Mesenchymal stem cell (in vitro differentiated cells and primary cell): Measurements from ENCODE around the gene EXOC8. TPM values are rescaled to one million over a fixed set of nuclear protein-coding genes. Genes with fewer than 3 reads are reported as not detected.
A peak's percentile ranks its signal among the peaks of the same experiment; 100 is the strongest.

Source experiments
- DNase-seq: peaks from one replicate; pipeline ENCODE4 v3.0.0-alpha.2; 2013
- H2AFZ ChIP-seq: one replicate; pipeline ENCODE4 v1.6.1; 2013; ENCODE audit warnings: low read depth, mild to moderate bottlenecking, control low read depth, inconsistent platforms, low read length, moderate library complexity
- H2AK5ac ChIP-seq: 2 replicates; pipeline ENCODE4 v1.6.1; 2013; ENCODE audit warnings: low read length, moderate library complexity, mild to moderate bottlenecking, inconsistent platforms; ENCODE audit not compliant: severe bottlenecking
- H2BK120ac ChIP-seq: one replicate; pipeline ENCODE4 v1.6.1; 2013; ENCODE audit warnings: low read depth, mild to moderate bottlenecking, inconsistent platforms, low read length, moderate library complexity
- H2BK12ac ChIP-seq, 2 experiments: one replicate each; pipeline ENCODE4 v1.6.1; 2013; ENCODE audit warnings: inconsistent platforms in 2 of 2, low read length in 2 of 2, mild to moderate bottlenecking in 2 of 2, moderate library complexity in 2 of 2, control low read depth in 1 of 2
- H2BK15ac ChIP-seq: one replicate; pipeline ENCODE4 v1.6.1; 2013; ENCODE audit warnings: mild to moderate bottlenecking, low read depth, inconsistent platforms; ENCODE audit not compliant: poor library complexity, severe bottlenecking
- H2BK5ac ChIP-seq: 2 replicates; pipeline ENCODE4 v1.6.1; 2013; ENCODE audit warnings: low read depth, mild to moderate bottlenecking, low read length, control low read depth, inconsistent platforms; ENCODE audit not compliant: poor library complexity, severe bottlenecking
- H3K14ac ChIP-seq, 2 experiments: one replicate each; pipeline ENCODE4 v1.6.1; 2013; ENCODE audit warnings: inconsistent platforms in 2 of 2, low read length in 2 of 2, control low read depth in 1 of 2, mild to moderate bottlenecking in 1 of 2, moderate library complexity in 1 of 2
- H3K18ac ChIP-seq, 2 experiments: one replicate each; pipeline ENCODE4 v1.6.1; 2013; ENCODE audit warnings: inconsistent platforms in 2 of 2, low read length in 2 of 2, control low read depth in 1 of 2, low read depth in 1 of 2, mild to moderate bottlenecking in 1 of 2
- H3K23ac ChIP-seq, 2 experiments: one replicate each; pipeline ENCODE4 v1.6.1; 2013; ENCODE audit warnings: inconsistent platforms in 2 of 2, low read length in 2 of 2, mild to moderate bottlenecking in 2 of 2, moderate library complexity in 2 of 2, control low read depth in 1 of 2
- H3K27ac ChIP-seq: 2 replicates; pipeline ENCODE4 v1.5.1; 2013; ENCODE audit warnings: mild to moderate bottlenecking, moderate library complexity, low read length, control low read depth, inconsistent platforms; ENCODE audit not compliant: poor library complexity, severe bottlenecking
- H3K27me3 ChIP-seq, 2 experiments: 2 replicates each; pipeline versions ENCODE4 v1.6.1 to v1.7.0; 2013; ENCODE audit warnings: low read length in 2 of 2, mild to moderate bottlenecking in 2 of 2, moderate library complexity in 2 of 2, control low read depth in 1 of 2, inconsistent platforms in 1 of 2; ENCODE audit not compliant: control insufficient read depth in 1 of 2, insufficient read depth in 1 of 2
- H3K36me3 ChIP-seq, 2 experiments: 2 replicates each; pipeline versions ENCODE4 v1.6.1 to v1.7.0; 2013; ENCODE audit warnings: low read length in 2 of 2, control low read depth in 1 of 2, inconsistent platforms in 1 of 2, low read depth in 1 of 2, mild to moderate bottlenecking in 1 of 2; ENCODE audit not compliant: insufficient read depth in 2 of 2, control insufficient read depth in 1 of 2
- H3K4ac ChIP-seq, 2 experiments: one replicate each; pipeline ENCODE4 v1.6.1; 2013; ENCODE audit warnings: inconsistent platforms in 2 of 2, low read length in 2 of 2, mild to moderate bottlenecking in 2 of 2, moderate library complexity in 2 of 2, control low read depth in 1 of 2, low read depth in 1 of 2
- H3K4me1 ChIP-seq: 2 replicates; pipeline ENCODE4 v1.6.1; 2013; ENCODE audit warnings: low read depth, low read length, control low read depth; ENCODE audit not compliant: control insufficient read depth, insufficient read depth
- H3K4me2 ChIP-seq: 2 replicates; pipeline ENCODE4 v1.6.1; 2013; ENCODE audit warnings: low read length, mild to moderate bottlenecking, inconsistent platforms; ENCODE audit not compliant: poor library complexity, severe bottlenecking
- H3K4me3 ChIP-seq, 2 experiments: 2 replicates each; pipeline versions ENCODE4 v1.5.1 to v1.7.0; 2013; ENCODE audit warnings: low read length in 2 of 2, mild to moderate bottlenecking in 2 of 2, control low read depth in 1 of 2, low read depth in 1 of 2; ENCODE audit not compliant: insufficient read depth in 1 of 2
- H3K79me1 ChIP-seq: replicated peaks from 2 replicates; pipeline ENCODE4 v1.6.1; 2013; ENCODE audit warnings: mild to moderate bottlenecking, control low read depth, low read length, inconsistent platforms; ENCODE audit not compliant: poor library complexity, severe bottlenecking
- H3K9ac ChIP-seq: 2 replicates; pipeline ENCODE4 v1.7.0; 2013; ENCODE audit warnings: mild to moderate bottlenecking, low read length, moderate library complexity
- H3K9me3 ChIP-seq: 2 replicates; pipeline ENCODE4 v1.7.0; 2013; ENCODE audit warnings: mild to moderate bottlenecking, low read length; ENCODE audit not compliant: control insufficient read depth
- H4K8ac ChIP-seq: one replicate; pipeline ENCODE4 v1.6.1; 2013; ENCODE audit warnings: inconsistent platforms, mild to moderate bottlenecking, low read length, moderate library complexity
- H4K91ac ChIP-seq: one replicate; pipeline ENCODE4 v1.6.1; 2013; ENCODE audit warnings: mild to moderate bottlenecking, low read length, inconsistent platforms
- WGBS: methylation state at CpG from one replicate; pipeline ENCODE4 v1.1.7; 2013; ENCODE audit warnings: mixed read lengths; 5-methylcytosine and 5-hydroxymethylcytosine counted together
- polyA plus RNA-seq, 2 experiments: library from polyadenylated mRNA; stranded (reverse); fragments of 200-250 nt; gene quantifications; one replicate each; pipeline ENCODE4 v1.2.3, GENCODE V29; 2013

The EXOC8 gene, protein sequence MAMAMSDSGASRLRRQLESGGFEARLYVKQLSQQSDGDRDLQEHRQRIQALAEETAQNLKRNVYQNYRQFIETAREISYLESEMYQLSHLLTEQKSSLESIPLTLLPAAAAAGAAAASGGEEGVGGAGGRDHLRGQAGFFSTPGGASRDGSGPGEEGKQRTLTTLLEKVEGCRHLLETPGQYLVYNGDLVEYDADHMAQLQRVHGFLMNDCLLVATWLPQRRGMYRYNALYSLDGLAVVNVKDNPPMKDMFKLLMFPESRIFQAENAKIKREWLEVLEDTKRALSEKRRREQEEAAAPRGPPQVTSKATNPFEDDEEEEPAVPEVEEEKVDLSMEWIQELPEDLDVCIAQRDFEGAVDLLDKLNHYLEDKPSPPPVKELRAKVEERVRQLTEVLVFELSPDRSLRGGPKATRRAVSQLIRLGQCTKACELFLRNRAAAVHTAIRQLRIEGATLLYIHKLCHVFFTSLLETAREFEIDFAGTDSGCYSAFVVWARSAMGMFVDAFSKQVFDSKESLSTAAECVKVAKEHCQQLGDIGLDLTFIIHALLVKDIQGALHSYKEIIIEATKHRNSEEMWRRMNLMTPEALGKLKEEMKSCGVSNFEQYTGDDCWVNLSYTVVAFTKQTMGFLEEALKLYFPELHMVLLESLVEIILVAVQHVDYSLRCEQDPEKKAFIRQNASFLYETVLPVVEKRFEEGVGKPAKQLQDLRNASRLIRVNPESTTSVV
- polyA plus RNA-seq (2013, experiment 1 of 2) = 4.7 TPM
- 4.8 TPM for polyA plus RNA-seq (2013, experiment 2 of 2)

DNA sequence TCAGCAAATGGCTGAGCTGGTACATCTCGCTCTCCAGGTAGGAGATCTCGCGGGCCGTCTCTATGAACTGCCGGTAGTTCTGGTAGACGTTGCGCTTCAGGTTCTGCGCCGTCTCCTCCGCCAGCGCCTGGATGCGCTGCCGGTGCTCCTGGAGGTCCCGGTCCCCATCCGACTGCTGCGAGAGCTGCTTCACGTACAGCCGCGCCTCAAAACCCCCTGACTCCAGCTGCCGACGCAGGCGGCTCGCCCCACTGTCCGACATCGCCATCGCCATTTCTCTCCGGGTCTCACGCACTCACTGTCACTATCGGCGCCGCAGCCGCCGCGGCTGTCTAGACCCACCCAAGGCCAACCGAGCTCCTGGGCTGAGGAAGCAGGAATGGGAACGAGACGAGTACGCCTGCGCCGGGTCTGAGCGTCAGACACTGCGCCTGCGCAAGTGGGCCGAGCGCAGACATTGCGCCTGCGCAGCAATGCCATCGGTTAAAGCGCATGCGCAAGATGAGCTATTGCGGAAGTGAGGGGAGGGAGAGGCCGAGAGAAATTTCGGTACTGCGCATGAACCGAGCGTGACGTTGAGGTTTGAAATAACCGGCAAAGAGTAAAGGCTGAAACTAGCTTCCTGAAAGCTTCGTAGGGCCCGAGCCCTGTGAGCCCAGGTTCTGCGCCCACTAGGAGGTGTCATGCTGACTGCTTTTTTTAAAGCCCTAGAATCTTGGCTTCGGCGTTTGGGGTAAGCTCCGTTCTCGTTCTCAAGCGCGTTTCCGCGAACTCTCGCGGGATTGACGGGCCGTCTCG is at the start of gene EXOC8:
TSS of gene EXOC8 (minus strand) at position 381 of the 798 bp plus-strand sequence. CDS start at position 274, 107 bp downstream.
- Histone ChIP-seq H4K8ac (peak within 1 kb of the TSS; percentile 91), H3K9me3 (no peaks in the 10 kb centered on the region), H3K18ac (peak within 1 kb of the TSS; percentile 75 to 95), H4K91ac (peak within 1 kb of the TSS; percentile 71), H2BK15ac (no peak within 1 kb of the TSS), H3K4me3 (peak within 1 kb of the TSS; percentile 95 to 99), H2BK120ac (no peak within 1 kb of the TSS), H2AFZ (peak within 1 kb of the TSS; percentile 83), H3K4me2 (peak within 1 kb of the TSS; percentile 76), H2BK5ac (peak within 1 kb of the TSS; percentile 67), H2AK5ac (no peak within 1 kb of the TSS), H3K27ac (peak within 1 kb of the TSS; percentile 98), H3K14ac (peak within 1 kb of the TSS in 1 of 2 experiments; percentile 94), H3K27me3 (no peaks in the 10 kb centered on the region), H3K4ac (peak within 1 kb of the TSS; percentile 70 to 88), H2BK12ac (no peak within 1 kb of the TSS), H3K9ac (peak within 1 kb of the TSS; percentile 96), H3K79me1 (peaks cover 7% of the 10 kb centered on the region), H3K23ac (peak within 1 kb of the TSS in 1 of 2 experiments; percentile 54), H3K36me3 (peaks cover 12 to 48% of the 10 kb centered on the region in 2 experiments), H3K4me1 (peaks cover 21% of the 10 kb centered on the region)
- peak; percentile 97 for DNase-seq
- under 1% methylated on average over 73 of the region's 74 CpGs for WGBS

DNA sequence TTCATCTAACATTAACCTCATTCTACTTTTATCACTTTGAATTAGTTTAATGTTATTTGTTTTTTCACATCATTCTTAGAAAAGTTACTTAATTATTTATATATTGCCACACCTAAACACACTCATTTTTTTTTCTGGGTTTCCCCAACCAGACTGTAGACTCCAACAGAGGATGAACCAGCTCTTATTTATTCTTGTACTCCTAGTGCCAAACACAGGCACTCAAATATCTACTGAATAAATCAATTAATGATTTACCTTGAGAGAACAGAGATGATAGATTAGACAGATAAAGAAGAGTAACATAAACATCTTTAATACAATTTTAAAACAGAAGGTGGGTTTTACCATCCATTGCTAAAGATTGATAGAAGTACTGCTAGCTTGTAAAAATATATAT is 48.8 kb upstream of the EXOC8 start:
- Histone ChIP-seq H3K9ac (no peak overlapping the region), H3K79me1 (peaks cover 17% of the 10 kb centered on the region), H3K14ac (no peak overlapping the region), H3K27me3 (no peaks in the 10 kb centered on the region), H4K8ac (no peak overlapping the region), H2BK5ac (no peak overlapping the region), H3K4ac (no peak overlapping the region), H3K4me1 (peaks cover 4% of the 10 kb centered on the region), H4K91ac (no peak overlapping the region), H2BK15ac (no peak overlapping the region), H3K4me3 (no peak overlapping the region), H3K18ac (no peak overlapping the region), H2AK5ac (no peak overlapping the region), H2BK12ac (no peak overlapping the region), H2AFZ (no peak overlapping the region), H3K4me2 (no peak overlapping the region), H3K23ac (no peak overlapping the region), H3K36me3 (no peaks in the 10 kb centered on the region), H3K27ac (no peak overlapping the region), H3K9me3 (no peaks in the 10 kb centered on the region), H2BK120ac (no peak overlapping the region)
- no peak for DNase-seq

DNA sequence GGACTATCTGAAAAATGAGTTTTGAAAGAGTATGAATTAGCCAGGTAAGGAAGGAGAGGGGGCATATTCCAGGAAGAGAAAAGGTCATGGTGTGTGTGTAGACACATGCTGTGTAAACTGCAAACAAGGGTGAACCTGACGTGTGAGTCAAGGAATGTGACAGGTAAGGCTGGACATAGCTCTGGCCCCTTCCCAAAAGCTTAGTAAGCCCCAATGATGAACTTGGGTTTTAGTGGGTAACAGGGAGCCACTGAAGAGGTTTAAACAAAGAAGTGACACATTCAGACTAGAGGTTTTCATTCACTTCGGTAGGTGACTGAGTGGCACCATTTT is 47.7 kb upstream of the EXOC8 start:
- Histone ChIP-seq H4K8ac (no peak overlapping the region), H3K4me3 (no peak overlapping the region), H3K27ac (no peak overlapping the region), H3K4me1 (peaks cover 4% of the 10 kb centered on the region), H3K9me3 (no peaks in the 10 kb centered on the region), H3K27me3 (no peaks in the 10 kb centered on the region), H2BK12ac (no peak overlapping the region), H3K23ac (no peak overlapping the region), H3K36me3 (no peaks in the 10 kb centered on the region), H3K4ac (no peak overlapping the region), H3K18ac (no peak overlapping the region), H3K9ac (no peak overlapping the region), H3K14ac (no peak overlapping the region), H2BK15ac (no peak overlapping the region), H2BK120ac (no peak overlapping the region), H4K91ac (no peak overlapping the region), H2AK5ac (no peak overlapping the region), H2BK5ac (no peak overlapping the region), H2AFZ (no peak overlapping the region), H3K4me2 (no peak overlapping the region), H3K79me1 (peaks cover 20% of the 10 kb centered on the region)
- DNase-seq = no peak
- 92% methylated on average over 2 of the region's 2 CpGs for WGBS
